OCI-LY3 (cell line): ENCODE measurements around the gene SSTR5.
"Not testable (repeated sequence)": the region's sequence is repeated elsewhere in the genome, so short reads cannot be mapped to it uniquely, and the experiment has no call there.

ENCODE experiments used
- H2AFZ ChIP-seq: fragments of 200-600, 300-600 bp; shearing (Covaris generic); 2 replicates; pipeline ENCODE4 v1.6.0; 2014; ENCODE audit warnings: antibody characterized with exemption, low read depth, low read length
- H3K27ac ChIP-seq: fragments of 200-600, 300-600 bp; sonication (generic); 2 replicates; pipeline ENCODE4 v1.5.1; 2014; ENCODE audit warnings: mild to moderate bottlenecking, low read length, moderate library complexity, mixed read lengths
- H3K27me3 ChIP-seq: fragments of 200-600, 300-600 bp; sonication (generic); 2 replicates; pipeline ENCODE4 v1.6.1; 2014; ENCODE audit warnings: low read depth, low read length, mixed read lengths
- H3K36me3 ChIP-seq: fragments of 200-600, 300-600 bp; sonication (generic); replicated peaks from 2 replicates; pipeline ENCODE3; 2014; ENCODE audit warnings: low read depth, low read length, mixed read lengths
- H3K4me1 ChIP-seq: fragments of 300-600, 200-600 bp; sonication (generic); 2 replicates; pipeline ENCODE4 v1.6.1; 2014; ENCODE audit warnings: low read length, mixed read lengths
- H3K4me2 ChIP-seq: fragments of 200-600, 300-600 bp; sonication (generic); 2 replicates; pipeline ENCODE4 v1.6.1; 2014; ENCODE audit warnings: low read length, mixed read lengths
- H3K4me3 ChIP-seq: fragments of 300-600, 200-600 bp; sonication (generic); 2 replicates; pipeline ENCODE4 v1.5.1; 2014; ENCODE audit warnings: antibody characterized with exemption, mild to moderate bottlenecking, low read length, moderate library complexity
- H3K79me2 ChIP-seq: fragments of 300-600, 200-600 bp; shearing (Covaris generic); 2 replicates; pipeline ENCODE4 v1.6.1; 2014; ENCODE audit warnings: mild to moderate bottlenecking, low read length, mixed read lengths
- H3K9ac ChIP-seq: fragments of 300-600, 200-600 bp; shearing (Covaris generic); 2 replicates; pipeline ENCODE4 v1.6.0; 2014; ENCODE audit warnings: mild to moderate bottlenecking, low read length, moderate library complexity
- H3K9me3 ChIP-seq: fragments of 200-600, 300-600 bp; shearing (Covaris generic); 2 replicates; pipeline ENCODE4 v1.6.1; 2014; ENCODE audit warnings: low read length, mixed read lengths; ENCODE audit not compliant: insufficient read depth
- H4K20me1 ChIP-seq: fragments of 200-600, 300-600 bp; sonication (generic); 2 replicates; pipeline ENCODE4 v1.6.1; 2016; ENCODE audit warnings: low read length, mixed read lengths; ENCODE audit not compliant: insufficient read depth
- CTCF ChIP-seq: fragments of 200-600, 300-600 bp; sonication (generic); IDR thresholded peaks from 2 replicates; pipeline ENCODE4 v1.5.1; 2014; ENCODE audit warnings: antibody characterized with exemption, low read length, low read depth
- EZH2phosphoT487 ChIP-seq: fragments of 200-600 bp; shearing (Covaris generic); IDR thresholded peaks from 2 replicates; pipeline ENCODE4 v1.6.1; 2018; ENCODE audit warnings: antibody characterized with exemption, mixed run types, low read depth

Gene SSTR5

GRCh38 chr16:1090620-1091587 is 18.4 kb downstream of the SSTR5 start:
- no peaks in the 10 kb centered on the region for H3K27me3 ChIP-seq
- no peaks in the 10 kb centered on the region for H3K79me2 ChIP-seq
- no peaks in the 10 kb centered on the region for H3K36me3 ChIP-seq
- no peak overlapping the region for H3K9ac ChIP-seq
- no peaks in the 10 kb centered on the region for H3K9me3 ChIP-seq
- H3K27ac ChIP-seq: no peak overlapping the region
- H3K4me3 ChIP-seq: no peak overlapping the region
- H3K4me1 ChIP-seq: no peaks in the 10 kb centered on the region
- H3K4me2 ChIP-seq: no peak overlapping the region
- H2AFZ ChIP-seq: no peak overlapping the region
- no peak for TF ChIP-seq CTCF
- no peak for TF ChIP-seq EZH2phosphoT487
- H4K20me1 ChIP-seq: no peaks in the 10 kb centered on the region

GRCh38 chr16:1091992-1092552 is 19.5 kb downstream of the SSTR5 start:
- no peaks in the 10 kb centered on the region for H3K27me3 ChIP-seq
- TF ChIP-seq CTCF: no peak
- no peak for TF ChIP-seq EZH2phosphoT487
- H2AFZ ChIP-seq: no peak overlapping the region
- no peaks in the 10 kb centered on the region for H4K20me1 ChIP-seq
- no peaks in the 10 kb centered on the region for H3K4me1 ChIP-seq
- H3K79me2 ChIP-seq: no peaks in the 10 kb centered on the region
- no peak overlapping the region for H3K4me2 ChIP-seq
- H3K27ac ChIP-seq: no peak overlapping the region
- H3K9me3 ChIP-seq: no peaks in the 10 kb centered on the region
- H3K4me3 ChIP-seq: no peak overlapping the region
- H3K36me3 ChIP-seq: no peaks in the 10 kb centered on the region
- no peak overlapping the region for H3K9ac ChIP-seq

- H3K4me1 ChIP-seq: not testable (repeated sequence)
Observed at GRCh38 chr16:1092685-1093283, 20.2 kb downstream of the SSTR5 start.

GRCh38 chr16:1093284-1094123 is 21.0 kb downstream of the SSTR5 start:
- H3K36me3 ChIP-seq: no peaks in the 10 kb centered on the region
- no peak overlapping the region for H3K4me2 ChIP-seq
- no peak overlapping the region for H3K27ac ChIP-seq
- no peaks in the 10 kb centered on the region for H3K79me2 ChIP-seq
- no peaks in the 10 kb centered on the region for H4K20me1 ChIP-seq
- H3K9me3 ChIP-seq: no peaks in the 10 kb centered on the region
- TF ChIP-seq EZH2phosphoT487 (no peak), CTCF (no peak)
- H3K9ac ChIP-seq: no peak overlapping the region
- no peaks in the 10 kb centered on the region for H3K27me3 ChIP-seq
- no peak overlapping the region for H3K4me3 ChIP-seq
- H2AFZ ChIP-seq: no peak overlapping the region
- H3K4me1 ChIP-seq: no peaks in the 10 kb centered on the region

More at GRCh38 chr16:1092685-1093283, 20.2 kb downstream of the SSTR5 start:
- not testable (repeated sequence) for H3K79me2 ChIP-seq, H3K9me3 ChIP-seq, H4K20me1 ChIP-seq, H2AFZ ChIP-seq, H3K9ac ChIP-seq, H3K4me2 ChIP-seq, H3K4me3 ChIP-seq, H3K27me3 ChIP-seq, H3K27ac ChIP-seq, H3K36me3 ChIP-seq
